K562 (cell line): ENCODE results near the gene NKIRAS2. TPM values are rescaled to one million over a fixed set of nuclear protein-coding genes. Genes with fewer than 3 reads are reported as not detected.

Source experiments
- ATAC-seq: fragments of 200-7000 bp; cut with Tn5 transposase; 3 replicates; pipeline ENCODE4 v1.9.1; 2020; ENCODE audit warnings: moderate library complexity
- BruUV-seq: library from RNA; stranded (reverse); fragments of 400-500 nt; replicated peaks from 2 replicates; lab custom pipeline; 2021; lab: Mats Ljungman, UMichigan
- CTCF ChIA-PET: fragments of 300-600 bp; formaldehyde crosslinking; extraction: SDS; loops from one replicate; lab custom pipeline; 2021; ENCODE audit warnings: low intra/inter-chr PET ratio; lab: Yijun Ruan, JAX
- POLR2A ChIA-PET: fragments of 300-600, 350-650 bp; sonication (Branson Sonifier 250); formaldehyde crosslinking; extraction: SDS; loops from one replicate; lab custom pipeline; 2021; ENCODE audit warnings: antibody characterized with exemption, inconsistent platforms; lab: Yijun Ruan, JAX
- DNase-seq, 4 experiments: peaks; one replicate each; pipeline versions ENCODE4 v3.0.0 to v3.0.0-alpha.2; 2011 to 2018; ENCODE audit warnings: low spot score in 3 of 4, mixed read lengths in 3 of 4; ENCODE audit errors: extremely low read depth in 1 of 4
- FAIRE-seq: peaks from 2 replicates; lab custom pipeline; 2011; peaks lifted over from hg19 to GRCh38; lab: Jason Lieb, UNC
- H2AFZ ChIP-seq: 2 replicates; pipeline ENCODE4 v1.6.0; 2011; ENCODE audit warnings: low read depth, low read length, control low read depth, inconsistent platforms
- H3K27ac ChIP-seq: fragments of 200-600 bp; 3 replicates; pipeline ENCODE4 v1.8.0; 2011; ENCODE audit warnings: low read depth, mild to moderate bottlenecking, control low read depth, inconsistent platforms, low read length, moderate library complexity, mixed read lengths; ENCODE audit errors: extremely low read depth
- H3K27me3 ChIP-seq, 2 experiments: fragments of 300-600 bp in 1 of 2; 2 replicates in 1 of 2; 3 replicates in 1 of 2; pipeline versions ENCODE4 v1.6.0 to v1.8.0; 2011; ENCODE audit warnings: inconsistent platforms in 2 of 2, low read length in 2 of 2, mild to moderate bottlenecking in 1 of 2, mixed read lengths in 1 of 2, moderate library complexity in 1 of 2; ENCODE audit not compliant: control insufficient read depth in 2 of 2, insufficient read depth in 2 of 2
- H3K36me3 ChIP-seq: fragments of 300-600 bp; 3 replicates; pipeline ENCODE4 v1.8.0; 2011; ENCODE audit warnings: mild to moderate bottlenecking, low read length, inconsistent platforms; ENCODE audit not compliant: control insufficient read depth, insufficient read depth
- H3K4me1 ChIP-seq, 2 experiments: fragments of 200-600 bp in 1 of 2; replicated peaks in 1 of 2; 2 replicates in 1 of 2; 3 replicates in 1 of 2; pipeline versions ENCODE4 v1.5.1 to v1.8.0; 2011; ENCODE audit warnings: inconsistent platforms in 2 of 2, low read length in 2 of 2, mild to moderate bottlenecking in 1 of 2, mixed read lengths in 1 of 2, moderate library complexity in 1 of 2; ENCODE audit not compliant: control insufficient read depth in 2 of 2, insufficient read depth in 2 of 2
- H3K4me2 ChIP-seq: 2 replicates; pipeline ENCODE4 v1.6.1; 2011; ENCODE audit warnings: low read length, control low read depth, inconsistent platforms, mixed read lengths; ENCODE audit not compliant: insufficient read depth
- H3K4me3 ChIP-seq: fragments of 200-600 bp; sonication (generic), shearing (Covaris generic); 2 replicates; pipeline ENCODE4 v1.5.1; 2016; ENCODE audit warnings: control low read depth, inconsistent platforms
- H3K79me2 ChIP-seq: fragments of 200-600 bp; 3 replicates; pipeline ENCODE4 v1.8.0; 2011; ENCODE audit warnings: low read length, inconsistent platforms; ENCODE audit not compliant: control insufficient read depth, insufficient read depth
- H3K9ac ChIP-seq, 2 experiments: 2 replicates each; pipeline versions ENCODE4 v1.6.0 to v1.6.1; 2011; ENCODE audit warnings: low read depth in 2 of 2, low read length in 2 of 2, control low read depth in 1 of 2, inconsistent platforms in 1 of 2, mild to moderate bottlenecking in 1 of 2, mixed read lengths in 1 of 2; ENCODE audit not compliant: insufficient read depth in 1 of 2
- H3K9me1 ChIP-seq: one replicate; pipeline ENCODE4 v1.6.0; 2011; ENCODE audit warnings: inconsistent platforms, mild to moderate bottlenecking, low read length, moderate library complexity; ENCODE audit not compliant: control insufficient read depth, insufficient read depth
- H3K9me3 ChIP-seq: replicated peaks from 2 replicates; pipeline ENCODE4 v1.5.1; 2011; ENCODE audit warnings: low read depth, low read length, inconsistent platforms; ENCODE audit not compliant: control insufficient read depth, insufficient read depth
- H4K20me1 ChIP-seq: replicated peaks from 2 replicates; pipeline ENCODE4 v1.6.1; 2011; ENCODE audit warnings: low read length, inconsistent platforms, mixed read lengths; ENCODE audit not compliant: control insufficient read depth, insufficient read depth
- CBX8 ChIP-seq: fragments of 200-600 bp; sonication (generic); IDR thresholded peaks from 2 replicates; pipeline ENCODE4 v1.6.1; 2012; ENCODE audit warnings: borderline replicate concordance, mixed run types, low read depth, mild to moderate bottlenecking, moderate library complexity, mixed read lengths, low read length, control low read depth, inconsistent platforms; ENCODE audit not compliant: poor library complexity, severe bottlenecking; ENCODE audit errors: extremely low read depth
- GTF2E2 ChIP-seq: fragments of 200-800 bp; sonication (Bioruptor generic); IDR thresholded peaks from 2 replicates; pipeline ENCODE4 v1.6.1; 2016; ENCODE audit warnings: missing genetic modification characterization, missing compliant biosample characterization
- LARP7 ChIP-seq: fragments of 450-650 bp; IDR thresholded peaks from 2 replicates; pipeline ENCODE4 v1.6.1; 2016
- MBD2 ChIP-seq: sonication (generic); IDR thresholded peaks from 2 replicates; pipeline ENCODE4 v1.6.1; 2016; ENCODE audit warnings: low read depth, borderline replicate concordance
- NEUROD1 ChIP-seq: fragments of 150-350 bp; IDR thresholded peaks from 2 replicates; pipeline ENCODE4 v1.6.1; 2014; ENCODE audit warnings: borderline replicate concordance, low read length, low read depth; ENCODE audit not compliant: partially characterized antibody
- RBM14 ChIP-seq: fragments of 200-400 bp; formaldehyde crosslinking; IDR thresholded peaks from 2 replicates; pipeline ENCODE4 v1.6.1; 2018; ENCODE audit warnings: low read depth, mild to moderate bottlenecking, low read length, moderate library complexity, borderline replicate concordance; ENCODE audit not compliant: insufficient read depth
- STAG1 ChIP-seq: sonication (generic); formaldehyde crosslinking; IDR thresholded peaks from 2 replicates; pipeline ENCODE4 v1.5.0; 2020; ENCODE audit warnings: missing genetic modification reagents, borderline replicate concordance
- ZNF134 ChIP-seq: fragments of 250-450 bp; sonication (Bioruptor Pico); conservative IDR thresholded peaks from 2 replicates; pipeline ENCODE4 v1.4.0; 2020
- WGBS: fragments of 100-300 bp; shearing (Covaris generic); methylation state at CpG from one replicate; pipeline ENCODE4 v1.1.6; 2016; ENCODE audit warnings: low coverage, mixed read lengths; ENCODE audit not compliant: insufficient coverage; ENCODE audit errors: missing lambda C conversion rate; 5-methylcytosine and 5-hydroxymethylcytosine counted together
- in situ Hi-C: fragments of 300-500 bp; cut with MboI; formaldehyde crosslinking; loops from 4 replicates; pipeline ENCODE4 v1.15.0; 2018; ENCODE audit warnings: inconsistent platforms, mixed read lengths
- intact Hi-C: fragments of 100-400 bp; cut with micrococcal nuclease; formaldehyde crosslinking; loops from 2 replicates; pipeline ENCODE4 v1.14.2; 2022
- polyA plus RNA-seq, 8 experiments: library from polyadenylated mRNA; depleted of rRNA in 4 of 8; stranded (reverse) in 5 of 8; unstranded in 3 of 8; fragments of >200 nt; fragmentation: Nextera tagmentation in 2 of 8; fragmentation: Illumina TruSeq in 1 of 8; extraction: Ambion mirVana in 2 of 8; extraction: Trizol in 1 of 8; gene quantifications; 2 replicates each; pipeline versions ENCODE4 v1.2.1 to v1.2.3, GENCODE V29; 2011 to 2014; ENCODE audit warnings: inconsistent platforms in 1 of 8, missing spikeins in 1 of 8
- total RNA-seq, 7 experiments: library from RNA; depleted of rRNA in 6 of 7; stranded (reverse); fragments of >200 nt in 6 of 7; fragmentation: Illumina TruSeq in 2 of 7; extraction: Trizol in 2 of 7; gene quantifications; 2 replicates each; pipeline versions ENCODE4 v1.2.1 to v1.2.3, GENCODE V29; 2011 to 2021; ENCODE audit warnings: low replicate concordance in 1 of 7
- TF ChIP-seq, protein P1 (sequence below): fragments of 250-450 bp; sonication (Bioruptor Pico); IDR thresholded peaks from 2 replicates; pipeline ENCODE4 v1.4.0; 2020
- TF ChIP-seq, protein P2 (sequence below): IDR thresholded peaks from 2 replicates; pipeline ENCODE4 v1.6.1; 2014; ENCODE audit warnings: antibody characterized with exemption

Gene NKIRAS2
- total and polyA plus RNA-seq, 9 of the 15 experiments (the other 6 are each of a cell fraction or from before 2014, with no cell fraction given), result 10.1 to 65.5 (median 29.8) TPM

DNA sequence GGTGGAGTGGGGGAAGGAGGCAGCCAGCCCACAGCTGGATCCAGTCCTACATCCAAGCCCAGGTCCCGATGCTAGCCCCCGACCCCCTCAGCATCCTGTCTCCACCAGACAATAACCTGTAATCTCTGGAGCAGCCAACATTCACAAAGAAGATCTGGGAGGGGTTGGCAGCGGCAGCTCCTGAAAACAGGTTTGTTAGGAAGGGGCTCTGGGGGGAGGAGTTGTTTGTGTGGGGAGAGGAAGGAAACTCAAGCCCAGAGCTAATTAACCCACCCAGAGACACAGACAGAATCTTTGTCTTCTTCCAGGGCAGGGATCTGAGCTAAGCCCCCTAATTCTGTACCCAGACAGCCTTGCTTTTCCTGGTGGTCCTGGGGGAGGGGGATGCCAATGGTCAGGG is 35.1 kb downstream of the NKIRAS2 start:
- in situ Hi-C loops, result no loop called here
- intact Hi-C loops, result no loop called here
- CTCF ChIA-PET, result no interaction called here
- no peak overlapping the region for H3K9ac ChIP-seq
- FAIRE-seq (no peak), ATAC-seq (no peak), DNase-seq (no peak)
- H3K4me2 ChIP-seq, result no peak overlapping the region
- POLR2A ChIA-PET, result interaction anchor here (0.6 to 1.5 kb wide), 7 partner anchors 9 to 37 kb away, joined by 3 to 5 read pairs (median 3); partner anchors contain the start of gene NKIRAS2
- H3K9me3 ChIP-seq, result no peaks in the 10 kb centered on the region
- peaks cover 3 to 17% of the 10 kb centered on the region in 2 experiments; a peak in 3 of 5 replicates for H3K4me1 ChIP-seq
- 3% methylated on average over 3 of the region's 3 CpGs for WGBS
- H3K27ac ChIP-seq, result no peak overlapping the region
- H3K9me1 ChIP-seq, result peaks cover 3% of the 10 kb centered on the region
- no peak overlapping the region for H2AFZ ChIP-seq
- H3K79me2 ChIP-seq, result no peaks in the 10 kb centered on the region
- H3K36me3 ChIP-seq, result no peaks in the 10 kb centered on the region
- H3K27me3 ChIP-seq, result peaks cover 10 to 49% of the 10 kb centered on the region in 2 experiments; a peak in 4 of 5 replicates
- TF ChIP-seq ZNF134 (CRISPR knock-in tag) (no peak), GTF2E2 (tag) (no peak), RBM14 (no peak), CBX8 (no peak), MBD2 (no peak), LARP7 (no peak), NEUROD1 (no peak), STAG1 (CRISPR knock-in tag) (no peak)
- TF ChIP-seq, protein P1, sequence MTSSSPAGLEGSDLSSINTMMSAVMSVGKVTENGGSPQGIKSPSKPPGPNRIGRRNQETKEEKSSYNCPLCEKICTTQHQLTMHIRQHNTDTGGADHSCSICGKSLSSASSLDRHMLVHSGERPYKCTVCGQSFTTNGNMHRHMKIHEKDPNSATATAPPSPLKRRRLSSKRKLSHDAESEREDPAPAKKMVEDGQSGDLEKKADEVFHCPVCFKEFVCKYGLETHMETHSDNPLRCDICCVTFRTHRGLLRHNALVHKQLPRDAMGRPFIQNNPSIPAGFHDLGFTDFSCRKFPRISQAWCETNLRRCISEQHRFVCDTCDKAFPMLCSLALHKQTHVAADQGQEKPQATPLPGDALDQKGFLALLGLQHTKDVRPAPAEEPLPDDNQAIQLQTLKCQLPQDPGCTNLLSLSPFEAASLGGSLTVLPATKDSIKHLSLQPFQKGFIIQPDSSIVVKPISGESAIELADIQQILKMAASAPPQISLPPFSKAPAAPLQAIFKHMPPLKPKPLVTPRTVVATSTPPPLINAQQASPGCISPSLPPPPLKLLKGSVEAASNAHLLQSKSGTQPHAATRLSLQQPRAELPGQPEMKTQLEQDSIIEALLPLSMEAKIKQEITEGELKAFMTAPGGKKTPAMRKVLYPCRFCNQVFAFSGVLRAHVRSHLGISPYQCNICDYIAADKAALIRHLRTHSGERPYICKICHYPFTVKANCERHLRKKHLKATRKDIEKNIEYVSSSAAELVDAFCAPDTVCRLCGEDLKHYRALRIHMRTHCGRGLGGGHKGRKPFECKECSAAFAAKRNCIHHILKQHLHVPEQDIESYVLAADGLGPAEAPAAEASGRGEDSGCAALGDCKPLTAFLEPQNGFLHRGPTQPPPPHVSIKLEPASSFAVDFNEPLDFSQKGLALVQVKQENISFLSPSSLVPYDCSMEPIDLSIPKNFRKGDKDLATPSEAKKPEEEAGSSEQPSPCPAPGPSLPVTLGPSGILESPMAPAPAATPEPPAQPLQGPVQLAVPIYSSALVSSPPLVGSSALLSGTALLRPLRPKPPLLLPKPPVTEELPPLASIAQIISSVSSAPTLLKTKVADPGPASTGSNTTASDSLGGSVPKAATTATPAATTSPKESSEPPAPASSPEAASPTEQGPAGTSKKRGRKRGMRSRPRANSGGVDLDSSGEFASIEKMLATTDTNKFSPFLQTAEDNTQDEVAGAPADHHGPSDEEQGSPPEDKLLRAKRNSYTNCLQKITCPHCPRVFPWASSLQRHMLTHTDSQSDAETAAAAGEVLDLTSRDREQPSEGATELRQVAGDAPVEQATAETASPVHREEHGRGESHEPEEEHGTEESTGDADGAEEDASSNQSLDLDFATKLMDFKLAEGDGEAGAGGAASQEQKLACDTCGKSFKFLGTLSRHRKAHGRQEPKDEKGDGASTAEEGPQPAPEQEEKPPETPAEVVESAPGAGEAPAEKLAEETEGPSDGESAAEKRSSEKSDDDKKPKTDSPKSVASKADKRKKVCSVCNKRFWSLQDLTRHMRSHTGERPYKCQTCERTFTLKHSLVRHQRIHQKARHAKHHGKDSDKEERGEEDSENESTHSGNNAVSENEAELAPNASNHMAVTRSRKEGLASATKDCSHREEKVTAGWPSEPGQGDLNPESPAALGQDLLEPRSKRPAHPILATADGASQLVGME, result no peak
- TF ChIP-seq, protein P2, sequence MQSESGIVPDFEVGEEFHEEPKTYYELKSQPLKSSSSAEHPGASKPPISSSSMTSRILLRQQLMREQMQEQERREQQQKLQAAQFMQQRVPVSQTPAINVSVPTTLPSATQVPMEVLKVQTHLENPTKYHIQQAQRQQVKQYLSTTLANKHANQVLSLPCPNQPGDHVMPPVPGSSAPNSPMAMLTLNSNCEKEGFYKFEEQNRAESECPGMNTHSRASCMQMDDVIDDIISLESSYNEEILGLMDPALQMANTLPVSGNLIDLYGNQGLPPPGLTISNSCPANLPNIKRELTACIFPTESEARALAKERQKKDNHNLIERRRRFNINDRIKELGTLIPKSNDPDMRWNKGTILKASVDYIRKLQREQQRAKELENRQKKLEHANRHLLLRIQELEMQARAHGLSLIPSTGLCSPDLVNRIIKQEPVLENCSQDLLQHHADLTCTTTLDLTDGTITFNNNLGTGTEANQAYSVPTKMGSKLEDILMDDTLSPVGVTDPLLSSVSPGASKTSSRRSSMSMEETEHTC, result no peak
- BruUV-seq, result no TSS peak
- H3K4me3 ChIP-seq, result no peak overlapping the region
- no peaks in the 10 kb centered on the region for H4K20me1 ChIP-seq
